H1 (cell line): Measurements from ENCODE around the gene ADGRG7. TPM values are rescaled to one million over a fixed set of nuclear protein-coding genes. Genes with fewer than 3 reads are reported as not detected.
A peak's percentile ranks its signal among the peaks of the same experiment; 100 is the strongest.

Source experiments
- CTCF ChIA-PET: fragments of 300-600 bp; sonication (Branson Sonifier 250); formaldehyde crosslinking; loops from one replicate; lab custom pipeline; 2021; ENCODE audit not compliant: partially characterized antibody; lab: Charles Lee
- POLR2A ChIA-PET: fragments of 300-600 bp; sonication (Branson Sonifier 250); formaldehyde crosslinking; loops from one replicate; lab custom pipeline; 2021; ENCODE audit warnings: inconsistent platforms; ENCODE audit not compliant: partially characterized antibody; lab: Charles Lee
- DNase-seq, 2 experiments: peaks; one replicate each; pipeline versions ENCODE4 v3.0.0 to v3.0.0-alpha.2; 2010 to 2022; ENCODE audit warnings: low spot score in 2 of 2, low read depth in 1 of 2, mixed read lengths in 1 of 2
- FAIRE-seq: peaks from 2 replicates; lab custom pipeline; 2011; peaks lifted over from hg19 to GRCh38; lab: Jason Lieb, UNC
- H2AFZ ChIP-seq: 2 replicates; pipeline ENCODE4 v1.8.1; 2012; ENCODE audit warnings: low read length, inconsistent platforms
- H2AK5ac ChIP-seq: 2 replicates; pipeline ENCODE4 v1.6.1; 2013; ENCODE audit warnings: low read depth, low read length
- H2BK120ac ChIP-seq: replicated peaks from 2 replicates; pipeline ENCODE3; 2013; ENCODE audit warnings: low read depth, low read length, inconsistent platforms
- H2BK12ac ChIP-seq: 2 replicates; pipeline ENCODE4 v1.6.1; 2013; ENCODE audit warnings: low read depth, low read length
- H2BK15ac ChIP-seq: 2 replicates; pipeline ENCODE4 v1.6.1; 2013; ENCODE audit warnings: low read length
- H2BK20ac ChIP-seq: 2 replicates; pipeline ENCODE4 v1.6.1; 2013; ENCODE audit warnings: low read length
- H2BK5ac ChIP-seq: 2 replicates; pipeline ENCODE4 v1.6.1; 2013; ENCODE audit warnings: low read depth, low read length
- H3K14ac ChIP-seq: 2 replicates; pipeline ENCODE4 v1.6.1; 2013; ENCODE audit warnings: inconsistent platforms; ENCODE audit not compliant: insufficient read length
- H3K18ac ChIP-seq: 2 replicates; pipeline ENCODE4 v1.6.1; 2013; ENCODE audit warnings: low read length; ENCODE audit errors: extremely low read depth
- H3K23ac ChIP-seq: 2 replicates; pipeline ENCODE4 v1.6.1; 2013; ENCODE audit warnings: inconsistent platforms; ENCODE audit not compliant: insufficient read length
- H3K23me2 ChIP-seq: 2 replicates; pipeline ENCODE4 v1.6.1; 2013; ENCODE audit warnings: low read depth, low read length
- H3K27ac ChIP-seq: 2 replicates; pipeline ENCODE4 v1.6.1; 2011; ENCODE audit warnings: low read depth, low read length, inconsistent platforms
- H3K27me3 ChIP-seq, 4 experiments: replicated peaks in 1 of 4; 1 replicate in 1 of 4; 2 replicates in 3 of 4; pipeline versions ENCODE4 v1.6.1 to v1.8.1; 2011 to 2013; ENCODE audit warnings: low read length in 3 of 4, mild to moderate bottlenecking in 3 of 4, inconsistent platforms in 2 of 4, mixed read lengths in 2 of 4, moderate library complexity in 1 of 4; ENCODE audit not compliant: control insufficient read depth in 3 of 4, insufficient read depth in 3 of 4; ENCODE audit errors: extremely low read depth in 1 of 4
- H3K36me3 ChIP-seq, 4 experiments: 2 replicates each; pipeline versions ENCODE4 v1.6.1 to v1.8.1; 2011 to 2013; ENCODE audit warnings: mild to moderate bottlenecking in 4 of 4, low read length in 3 of 4, moderate library complexity in 2 of 4, control low read depth in 1 of 4, inconsistent platforms in 1 of 4; ENCODE audit not compliant: insufficient read depth in 4 of 4, control insufficient read depth in 2 of 4
- H3K4ac ChIP-seq: replicated peaks from 2 replicates; pipeline ENCODE3; 2013; ENCODE audit warnings: low read length, low read depth, mixed read lengths, inconsistent platforms; ENCODE audit not compliant: insufficient read length
- H3K4me1 ChIP-seq, 4 experiments: replicated peaks in 1 of 4; 1 replicate in 1 of 4; 2 replicates in 3 of 4; pipeline versions ENCODE4 v1.6.1 to v1.8.1; 2011 to 2013; ENCODE audit warnings: low read length in 3 of 4, inconsistent platforms in 2 of 4, mixed read lengths in 1 of 4; ENCODE audit not compliant: insufficient read depth in 4 of 4, control insufficient read depth in 3 of 4
- H3K4me2 ChIP-seq, 2 experiments: 2 replicates each; pipeline versions ENCODE4 v1.6.1 to v1.8.1; 2011 to 2013; ENCODE audit warnings: low read depth in 2 of 2, low read length in 2 of 2, control low read depth in 1 of 2, inconsistent platforms in 1 of 2, mild to moderate bottlenecking in 1 of 2; ENCODE audit not compliant: insufficient read depth in 1 of 2
- H3K4me3 ChIP-seq, 4 experiments: fragments of 200-600, 300-600 bp in 1 of 4; sonication (generic), shearing (Covaris generic), sonication (Bioruptor Twin) in 1 of 4; 2 replicates each; pipeline versions ENCODE4 v1.5.1 to v1.8.1; 2011 to 2016; ENCODE audit warnings: low read length in 4 of 4, low read depth in 3 of 4, control low read depth in 2 of 4, inconsistent platforms in 2 of 4, mild to moderate bottlenecking in 2 of 4, mixed read lengths in 1 of 4, moderate library complexity in 1 of 4; ENCODE audit not compliant: insufficient read depth in 2 of 4; ENCODE audit errors: extremely low read depth in 1 of 4
- H3K56ac ChIP-seq: replicated peaks from 2 replicates; pipeline ENCODE3; 2013; ENCODE audit warnings: low read depth, mild to moderate bottlenecking, mixed read lengths, low read length, inconsistent platforms; ENCODE audit not compliant: insufficient read length
- H3K79me1 ChIP-seq: 2 replicates; pipeline ENCODE4 v1.6.1; 2013; ENCODE audit warnings: low read depth, low read length, control low read depth
- H3K79me2 ChIP-seq, 2 experiments: 2 replicates each; pipeline versions ENCODE4 v1.6.1 to v1.8.1; 2012 to 2013; ENCODE audit warnings: low read length in 2 of 2, mild to moderate bottlenecking in 2 of 2, inconsistent platforms in 1 of 2; ENCODE audit not compliant: insufficient read depth in 2 of 2, control insufficient read depth in 1 of 2
- H3K9ac ChIP-seq, 4 experiments: replicated peaks in 1 of 4; 1 replicate in 1 of 4; 2 replicates in 3 of 4; pipeline versions ENCODE4 v1.6.1 to v1.8.1; 2011 to 2013; ENCODE audit warnings: low read depth in 3 of 4, low read length in 3 of 4, control low read depth in 2 of 4, mild to moderate bottlenecking in 2 of 4, moderate library complexity in 2 of 4, inconsistent platforms in 1 of 4; ENCODE audit errors: extremely low read depth in 1 of 4
- H3K9me3 ChIP-seq, 2 experiments: 2 replicates each; pipeline versions ENCODE4 v1.6.1 to v1.8.1; 2012 to 2013; ENCODE audit warnings: mild to moderate bottlenecking in 2 of 2, moderate library complexity in 2 of 2, control low read depth in 1 of 2, inconsistent platforms in 1 of 2, low read depth in 1 of 2, low read length in 1 of 2, mixed read lengths in 1 of 2; ENCODE audit not compliant: insufficient read depth in 2 of 2
- H4K20me1 ChIP-seq, 2 experiments: replicated peaks in 1 of 2; 2 replicates each; pipeline versions ENCODE3 to v1.8.1; 2011 to 2013; ENCODE audit warnings: inconsistent platforms in 2 of 2, low read length in 2 of 2, mild to moderate bottlenecking in 1 of 2; ENCODE audit not compliant: insufficient read depth in 2 of 2, control insufficient read depth in 1 of 2
- H4K5ac ChIP-seq: 2 replicates; pipeline ENCODE4 v1.6.1; 2013; ENCODE audit warnings: low read length, low read depth, mixed read lengths, inconsistent platforms; ENCODE audit not compliant: insufficient read length
- H4K8ac ChIP-seq: 2 replicates; pipeline ENCODE4 v1.8.0; 2013; ENCODE audit warnings: mild to moderate bottlenecking, moderate library complexity, low read length, inconsistent platforms; ENCODE audit not compliant: insufficient read depth; ENCODE audit errors: extremely low read depth
- H4K91ac ChIP-seq: replicated peaks from 2 replicates; pipeline ENCODE3; 2013; ENCODE audit warnings: low read length, mixed read lengths, inconsistent platforms; ENCODE audit not compliant: insufficient read length
- BRCA1 ChIP-seq: IDR thresholded peaks from 2 replicates; pipeline ENCODE4 v1.6.1; 2012; ENCODE audit warnings: low read depth, low read length, improper control_type of control experiment
- CBX5 ChIP-seq: fragments of 300-800, 300-1000 bp; sonication (generic); IDR thresholded peaks from 2 replicates; pipeline ENCODE4 v1.7.1; 2016; ENCODE audit warnings: antibody characterized with exemption, low read length, low read depth
- CREB1 ChIP-seq: IDR thresholded peaks from 2 replicates; pipeline ENCODE4 v1.6.1; 2012; ENCODE audit warnings: inconsistent platforms
- EZH2 ChIP-seq: fragments of 200-600 bp; sonication (generic); IDR thresholded peaks from 2 replicates; pipeline ENCODE4 v1.7.1; 2012; ENCODE audit warnings: low read depth, mild to moderate bottlenecking, moderate library complexity, low read length, inconsistent platforms; ENCODE audit not compliant: severe bottlenecking
- GABPA ChIP-seq: IDR thresholded peaks from 2 replicates; pipeline ENCODE4 v1.6.1; 2011; ENCODE audit warnings: mild to moderate bottlenecking, low read length, moderate library complexity, borderline replicate concordance; ENCODE audit not compliant: insufficient read depth
- NANOG ChIP-seq: IDR thresholded peaks from 2 replicates; pipeline ENCODE4 v1.6.1; 2011; ENCODE audit warnings: low read length, low read depth, mild to moderate bottlenecking, inconsistent platforms; ENCODE audit not compliant: insufficient read depth, poor library complexity, severe bottlenecking
- POU5F1 ChIP-seq: IDR thresholded peaks from 2 replicates; pipeline ENCODE4 v1.6.1; 2011; ENCODE audit warnings: low read depth, mild to moderate bottlenecking, low read length, moderate library complexity
- SIN3A ChIP-seq, 2 experiments: IDR thresholded peaks in 1 of 2; conservative IDR thresholded peaks in 1 of 2; 2 replicates each; pipeline ENCODE4 v1.6.1; 2011 to 2012; ENCODE audit warnings: low read length in 2 of 2, improper control_type of control experiment in 1 of 2, low read depth in 1 of 2, mild to moderate bottlenecking in 1 of 2
- SIX5 ChIP-seq: IDR thresholded peaks from 2 replicates; pipeline ENCODE4 v1.6.1; 2011; ENCODE audit warnings: mild to moderate bottlenecking, low read depth, low read length
- SP1 ChIP-seq: IDR thresholded peaks from 2 replicates; pipeline ENCODE4 v1.6.1; 2011; ENCODE audit warnings: low read depth, low read length
- TBP ChIP-seq: IDR thresholded peaks from 2 replicates; pipeline ENCODE4 v1.6.1; 2011; ENCODE audit warnings: low read depth, low read length, improper control_type of control experiment
- TCF12 ChIP-seq: IDR thresholded peaks from 2 replicates; pipeline ENCODE4 v1.6.1; 2011; ENCODE audit warnings: low read depth, mild to moderate bottlenecking, low read length
- TEAD4 ChIP-seq: IDR thresholded peaks from 2 replicates; pipeline ENCODE4 v1.6.1; 2012; ENCODE audit warnings: low read depth, low read length, inconsistent platforms, mixed read lengths
- YY1 ChIP-seq: IDR thresholded peaks from 2 replicates; pipeline ENCODE4 v1.6.1; 2011; ENCODE audit warnings: low read depth, mild to moderate bottlenecking, low read length
- WGBS, 2 experiments: shearing (Covaris generic) in 1 of 2; methylation state at CpG; one replicate each; pipeline versions ENCODE4 v1.1.6 to v1.1.7; 2013 to 2015; ENCODE audit warnings: low lambda C conversion rate in 2 of 2, mixed read lengths in 2 of 2, inconsistent platforms in 1 of 2, low coverage in 1 of 2, missing lambda C conversion rate in 1 of 2; ENCODE audit not compliant: insufficient replicate concordance in 2 of 2, insufficient coverage in 1 of 2, insufficient read length in 1 of 2; ENCODE audit errors: extremely low coverage in 1 of 2, missing lambda C conversion rate in 1 of 2; 5-methylcytosine and 5-hydroxymethylcytosine counted together
- polyA plus RNA-seq, 7 experiments: library from polyadenylated mRNA; depleted of rRNA in 3 of 7; stranded (reverse) in 5 of 7; unstranded in 2 of 7; fragments of >200 nt in 5 of 7; fragments of 200-250 nt in 2 of 7; gene quantifications; 1 replicate in 5 of 7; 2 replicates in 1 of 7; 4 replicates in 1 of 7; pipeline versions ENCODE4 v1.2.1 to v1.2.3, GENCODE V29; 2011 to 2013; ENCODE audit warnings: missing spikeins in 2 of 7, mixed read lengths in 2 of 7
- total RNA-seq: library from RNA; stranded (reverse); fragmentation: NEBNext Ultra II Directional; extraction: Animal tissue kit (Norgen Biotek cat#: 25700); gene quantifications from 2 replicates; pipeline ENCODE4 v1.2.1, GENCODE V29; 2021
- TF ChIP-seq, protein P1 (sequence below): IDR thresholded peaks from 2 replicates; pipeline ENCODE4 v1.6.1; 2011; ENCODE audit warnings: low read depth, mild to moderate bottlenecking, low read length; ENCODE audit not compliant: insufficient read depth

Gene ADGRG7
- total and polyA plus RNA-seq, 2 of the 8 experiments (the other 6 are each of a cell fraction or from before 2014, with no cell fraction given) = not detected

DNA sequence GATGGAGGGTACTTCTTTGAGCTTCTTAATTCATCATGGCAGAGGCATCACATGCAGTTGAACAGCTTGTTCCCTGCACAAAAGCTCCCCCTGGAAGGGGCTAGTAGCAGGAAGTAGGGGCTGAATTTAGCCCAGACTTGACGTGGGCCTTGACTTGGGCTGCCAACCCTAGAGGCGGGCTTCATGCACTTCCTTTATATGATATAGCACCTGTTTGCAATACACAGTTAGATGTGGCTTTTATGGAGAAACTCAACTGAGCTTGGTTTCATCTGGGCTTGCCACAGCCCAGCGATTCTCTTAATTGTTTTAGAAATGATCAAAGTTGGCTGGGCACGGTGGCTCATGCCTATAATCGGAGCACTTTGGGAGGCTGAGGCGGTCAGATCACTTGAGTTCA lies 33.7 kb upstream of the ADGRG7 start:
- Histone ChIP-seq H3K9me3 (no peaks in the 10 kb centered on the region), H2AK5ac (no peak overlapping the region), H4K8ac (no peak overlapping the region), H3K4me2 (no peak overlapping the region), H3K4me1 (peaks cover 0 to 8% (median 1%) of the 10 kb centered on the region in 4 experiments; a peak in 2 of 7 replicates), H2AFZ (no peak overlapping the region), H3K23me2 (no peaks in the 10 kb centered on the region), H3K27ac (no peak overlapping the region), H3K56ac (no peak overlapping the region), H3K27me3 (no peaks in the 10 kb centered on the region), H3K79me1 (no peaks in the 10 kb centered on the region), H2BK15ac (0 out of 2 replicates have a peak overlapping the region, but pooled peaks have one; percentile 61), H4K20me1 (no peaks in the 10 kb centered on the region), H2BK5ac (no peak overlapping the region), H3K4me3 (no peak overlapping the region), H2BK20ac (no peak overlapping the region), H3K4ac (no peak overlapping the region), H3K23ac (no peak overlapping the region), H4K91ac (no peak overlapping the region), H2BK12ac (no peak overlapping the region), H3K36me3 (no peaks in the 10 kb centered on the region), H3K18ac (no peak overlapping the region), H4K5ac (no peak overlapping the region), H2BK120ac (no peak overlapping the region), H3K79me2 (no peaks in the 10 kb centered on the region), H3K14ac (no peak overlapping the region), H3K9ac (no peak overlapping the region)
- FAIRE-seq (no peak), DNase-seq (no peak)
- CTCF ChIA-PET = interaction anchor here (0.8 to 4.7 kb wide), 7 partner anchors 13 to 113 kb away, joined by 3 to 22 read pairs (median 4); no protein-coding TSS in a partner anchor
- 96% methylated on average over 6 of the region's 6 CpGs; no CpG with 5 or more reads in 1 of the 2 experiments for WGBS, 2 experiments
- POLR2A ChIA-PET = no interaction called here
- TF ChIP-seq POU5F1 (no peak), YY1 (no peak), CBX5 (no peak), SP1 (no peak), TCF12 (no peak), EZH2 (no peak), BRCA1 (no peak), TEAD4 (no peak), SIX5 (no peak), CREB1 (no peak), GABPA (no peak), SIN3A (conservative IDR thresholded peaks at IDR 0.05 in 1 of 2, IDR thresholded peaks at IDR 0.05 in 1 of 2; ENCODE audit: low read depth in 1 of 2, low read length in 2 of 2) (no peak), NANOG (no peak), TBP (no peak)
- TF ChIP-seq, protein P1, sequence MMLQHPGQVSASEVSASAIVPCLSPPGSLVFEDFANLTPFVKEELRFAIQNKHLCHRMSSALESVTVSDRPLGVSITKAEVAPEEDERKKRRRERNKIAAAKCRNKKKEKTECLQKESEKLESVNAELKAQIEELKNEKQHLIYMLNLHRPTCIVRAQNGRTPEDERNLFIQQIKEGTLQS = no peak
